Right renal cortex interstitium (tissue), 3 donors: Measurements from ENCODE around the gene HDAC6. TPM values are rescaled to one million over a fixed set of nuclear protein-coding genes. Genes with fewer than 3 reads are reported as not detected.
"Not testable (repeated sequence)": the region's sequence is repeated elsewhere in the genome, so short reads cannot be mapped to it uniquely, and the experiment has no call there.

Source experiments
- DNase-seq, 3 donors: peaks; one replicate each; pipeline ENCODE4 v3.0.0-alpha.2; 2013; ENCODE audit warnings: low read depth in 3 of 3, low spot score in 2 of 3
- polyA plus RNA-seq, 3 donors: library from polyadenylated mRNA; unstranded; fragments of 120-200 nt; gene quantifications; one replicate each; pipeline ENCODE4 v1.2.1, GENCODE V29; 2013; ENCODE audit not compliant: insufficient read length in 3 of 3

HDAC6 gene
- polyA plus RNA-seq, 3 donors: 140 to 164 (median 141) TPM

GRCh38 chrX:48823053-48823452 is 21.2 kb downstream of the HDAC6 start:
- DNase-seq: no peak

DNA sequence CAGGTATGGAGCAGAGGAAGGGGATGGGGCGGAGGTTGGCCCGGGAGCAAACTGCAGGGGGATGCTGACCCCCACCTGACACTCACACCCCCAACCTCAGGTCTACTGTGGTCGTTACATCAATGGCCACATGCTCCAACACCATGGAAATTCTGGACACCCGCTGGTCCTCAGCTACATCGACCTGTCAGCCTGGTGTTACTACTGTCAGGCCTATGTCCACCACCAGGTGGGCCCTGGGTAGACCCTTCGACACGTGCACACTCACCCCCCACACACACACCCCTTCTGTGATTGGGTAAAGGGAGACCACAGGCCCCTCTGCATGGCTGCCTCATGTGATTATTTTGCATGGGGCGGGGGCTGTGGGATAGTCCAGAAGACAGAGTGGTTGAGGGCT is 22.2 kb downstream of the HDAC6 start:
- DNase-seq: no peak

DNA sequence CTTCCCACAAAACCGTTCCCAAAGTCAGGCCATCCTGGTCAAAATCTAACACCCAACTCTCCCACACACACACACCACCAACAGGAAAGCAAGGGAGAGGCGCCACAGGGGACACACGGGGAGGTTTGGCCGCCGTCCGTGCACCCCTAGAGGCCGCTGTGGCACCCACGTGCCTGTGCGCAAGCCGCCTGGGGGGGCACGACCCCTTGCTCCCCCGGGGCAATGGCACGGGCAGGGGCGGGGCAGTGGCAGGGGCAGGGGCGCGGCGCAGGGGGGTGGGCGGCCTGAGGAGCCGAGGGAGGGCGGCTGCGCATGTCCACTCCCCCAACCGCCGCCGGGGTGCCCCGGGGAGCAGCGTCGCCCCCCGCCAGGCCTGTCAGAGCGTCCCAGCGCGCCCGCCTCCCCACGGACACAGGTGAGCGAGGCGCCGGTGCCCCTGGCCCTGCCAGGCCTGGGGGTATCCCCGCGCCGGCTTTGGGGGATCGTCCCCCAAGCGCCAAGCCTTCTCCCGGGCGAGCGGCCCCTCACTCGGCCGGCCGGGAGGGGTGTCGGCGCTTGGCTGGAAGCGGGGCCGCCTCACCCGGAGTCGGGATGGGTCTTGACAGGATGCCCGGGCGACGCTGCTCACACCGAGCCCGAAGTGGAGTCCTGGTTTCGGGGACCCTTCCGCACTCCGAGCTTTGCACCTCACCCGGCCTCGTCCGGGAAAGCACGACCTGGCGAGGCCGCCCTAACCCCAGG is 24.4 kb downstream of the HDAC6 start, which contains the start of gene ERAS:
ERAS (plus strand) TSS at position 379 of the 741 bp plus-strand sequence. CDS start 2,611 bp downstream, outside the sequence.
- no peak for DNase-seq

DNA sequence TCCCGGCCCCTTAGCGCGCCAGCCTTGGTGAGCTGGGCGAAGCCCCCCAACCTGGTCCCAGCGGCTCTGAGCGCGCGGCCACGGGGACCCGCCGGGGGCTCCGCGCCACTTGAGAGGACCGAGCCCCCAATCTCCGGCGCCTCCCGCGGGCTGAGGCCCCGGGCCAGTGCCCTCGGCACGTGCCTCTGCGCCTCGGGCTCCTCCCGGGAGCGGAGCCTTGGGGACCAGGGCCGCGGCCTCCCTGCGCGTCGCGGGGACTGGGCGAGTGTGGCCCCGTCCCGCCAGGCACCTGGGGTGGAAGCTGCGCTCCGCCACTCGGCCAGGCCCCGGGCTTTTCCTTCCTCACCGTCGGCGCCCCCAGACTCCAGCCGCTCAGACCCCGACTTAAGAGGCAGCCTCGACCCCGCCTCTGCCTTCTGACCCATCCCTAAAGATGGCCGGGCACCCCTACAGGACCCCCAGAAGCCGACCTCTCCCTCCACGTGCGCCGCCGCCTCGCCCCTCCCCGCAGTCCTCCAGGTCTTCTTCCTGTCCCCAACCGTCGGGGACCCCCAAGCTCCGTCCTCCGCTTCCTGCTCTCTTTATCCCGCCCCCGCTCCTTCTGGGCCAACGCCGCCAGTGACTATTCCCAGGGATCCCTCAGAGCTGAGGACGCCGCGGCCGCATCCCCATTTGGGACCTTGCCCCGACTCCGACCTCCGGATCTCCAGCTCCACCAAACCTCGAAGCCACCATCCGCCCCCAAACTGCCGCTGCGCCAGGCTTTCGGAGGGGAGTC is 25.2 kb downstream of the HDAC6 start:
- no peak for DNase-seq

DNA sequence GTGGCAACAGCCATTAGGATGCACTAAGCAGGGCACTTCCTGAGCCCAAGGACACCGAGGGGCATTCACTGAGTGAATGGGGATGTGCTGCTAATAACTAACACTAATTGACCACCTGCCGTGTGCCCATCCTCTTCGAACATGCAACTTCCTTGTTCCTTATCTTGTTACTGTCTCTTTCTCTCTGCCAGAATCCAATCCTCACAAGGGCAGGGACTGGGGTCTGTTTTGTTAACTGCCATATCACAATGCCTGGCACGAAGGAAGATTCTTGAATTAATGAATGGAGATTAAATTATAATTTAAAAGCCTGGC is 25.7 kb downstream of the HDAC6 start:
- DNase-seq: no peak

GRCh38 chrX:48829016-48829735 is 27.3 kb downstream of the HDAC6 start:
- DNase-seq: no peak

DNA sequence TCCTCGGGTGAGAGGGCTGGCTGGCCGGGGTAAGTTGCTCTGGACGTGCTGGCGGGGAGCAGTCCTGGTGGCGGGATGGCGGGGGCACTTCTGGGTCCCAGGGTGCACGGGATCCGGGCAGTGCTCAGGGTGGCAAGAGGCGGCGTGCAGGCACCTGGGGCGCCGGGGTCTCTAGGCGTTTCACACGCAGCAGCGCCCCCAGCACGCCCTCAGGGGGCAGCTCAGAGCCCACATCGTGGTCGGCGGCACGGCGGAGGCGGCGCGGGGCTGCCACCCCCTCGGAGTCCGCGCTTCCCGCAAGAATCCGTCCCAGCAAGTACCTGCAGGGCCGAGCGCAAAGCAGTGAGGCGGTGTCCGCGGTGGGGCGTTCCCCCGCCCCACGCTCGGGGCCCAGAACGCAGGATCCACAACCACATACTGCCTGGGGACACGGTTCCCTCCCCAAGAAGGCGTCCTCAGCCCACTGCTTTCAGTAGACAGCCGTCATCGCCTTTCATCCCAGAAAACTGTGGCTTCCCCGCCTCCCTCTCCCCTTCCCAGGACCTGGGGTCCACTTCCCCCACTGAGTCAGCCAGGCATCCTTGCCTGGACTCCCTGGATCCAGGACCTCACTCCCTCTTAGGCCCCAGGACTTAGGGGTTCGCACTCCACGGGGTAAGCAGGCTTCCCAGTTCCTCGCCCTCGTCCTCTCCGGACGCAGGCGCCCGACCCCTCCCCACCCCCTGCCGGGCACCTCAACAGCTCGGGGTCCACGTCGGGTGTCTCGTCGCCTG is 29.5 kb downstream of the HDAC6 start:
- no peak for DNase-seq

DNA sequence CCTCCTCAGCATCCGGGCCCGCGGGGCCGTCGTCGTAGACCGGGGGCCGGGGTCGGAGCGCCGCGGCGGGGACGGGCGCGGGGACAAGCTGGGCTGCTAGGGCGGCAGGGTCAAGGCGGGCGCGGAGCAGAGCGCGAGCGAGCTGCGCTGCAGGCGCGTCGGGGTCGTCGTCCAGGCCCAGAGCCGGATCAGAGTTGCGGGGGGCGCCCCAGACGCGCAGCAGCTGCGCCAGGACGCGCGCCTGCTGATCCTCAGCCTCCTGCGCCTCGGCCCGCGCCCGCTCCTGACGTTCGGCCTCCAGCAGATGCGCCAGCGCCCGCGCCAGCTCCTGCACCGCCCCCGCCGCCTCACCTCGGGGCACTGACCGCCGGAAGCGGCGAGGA is 30.0 kb downstream of the HDAC6 start:
- DNase-seq: no peak

DNA sequence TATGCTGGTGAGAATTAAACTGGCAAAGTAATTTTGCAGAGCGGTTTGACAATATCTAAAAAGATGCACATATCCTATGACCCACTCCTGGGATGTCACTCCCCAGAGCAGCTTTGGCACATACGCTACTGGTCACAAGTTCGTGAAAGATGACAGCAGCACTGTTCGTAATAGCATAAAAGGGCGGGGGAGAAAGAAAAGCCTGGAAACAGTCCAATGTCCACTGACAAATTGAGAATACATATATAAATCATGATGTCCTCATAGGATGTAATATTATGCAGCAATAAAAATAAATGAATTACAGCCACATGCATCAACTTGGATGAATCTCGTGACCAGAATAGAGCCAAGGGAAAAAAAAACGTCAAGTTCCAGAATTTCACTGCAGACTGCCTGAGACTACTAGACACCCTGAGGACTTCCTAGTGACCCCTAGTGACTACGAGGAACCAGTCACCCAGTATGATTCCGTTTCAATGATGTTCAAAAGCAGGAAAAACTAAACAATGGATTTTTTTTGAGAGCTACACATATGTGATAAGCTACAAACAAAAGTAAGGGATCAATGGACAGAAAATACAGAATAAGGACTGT is 31.8 kb downstream of the HDAC6 start:
- no peak for DNase-seq

DNA sequence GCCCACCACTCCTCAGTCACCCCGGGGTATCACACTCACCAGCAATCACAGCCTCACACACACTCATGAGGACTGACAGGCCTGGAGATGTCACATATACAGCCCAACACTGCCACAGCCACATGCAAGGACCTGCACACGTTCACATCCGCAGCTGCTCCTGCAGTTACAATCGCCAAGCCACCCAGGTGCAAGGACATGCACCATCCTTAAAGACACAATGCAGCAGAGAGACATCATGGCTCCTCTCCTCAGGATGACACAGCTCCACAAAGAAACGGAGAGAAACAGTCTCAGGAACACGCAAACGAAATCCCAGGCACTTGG is 32.5 kb downstream of the HDAC6 start:
- DNase-seq: no peak

GRCh38 chrX:48835524-48836329 is 33.9 kb downstream of the HDAC6 start, which contains the start of gene PCSK1N:
Gene PCSK1N, minus strand, starts transcription at chrX:48835610. Its CDS starts 78 bp downstream, at chrX:48835532.
- peak in 1 of 3 donors; percentile 18 for DNase-seq

DNA sequence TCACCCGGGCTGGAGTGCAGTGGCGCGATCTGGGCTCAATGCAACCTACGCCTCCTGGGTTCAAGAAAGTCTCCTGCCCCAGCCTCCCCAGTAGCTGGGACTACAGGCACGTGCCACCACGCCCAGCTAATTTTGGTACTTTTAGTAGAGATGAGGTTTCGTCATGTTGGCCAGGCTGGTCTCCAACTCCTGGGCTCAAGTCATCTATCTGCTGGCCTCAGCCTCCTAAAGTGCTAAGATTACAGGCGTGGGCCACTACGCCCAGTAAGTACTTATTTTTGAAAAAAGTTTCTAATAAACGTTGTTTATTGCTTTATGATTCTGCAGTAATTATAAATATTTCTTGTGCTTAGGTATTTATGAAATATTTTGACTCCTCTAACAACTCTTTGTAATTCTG is 37.8 kb downstream of the HDAC6 start:
- no peak for DNase-seq

DNA sequence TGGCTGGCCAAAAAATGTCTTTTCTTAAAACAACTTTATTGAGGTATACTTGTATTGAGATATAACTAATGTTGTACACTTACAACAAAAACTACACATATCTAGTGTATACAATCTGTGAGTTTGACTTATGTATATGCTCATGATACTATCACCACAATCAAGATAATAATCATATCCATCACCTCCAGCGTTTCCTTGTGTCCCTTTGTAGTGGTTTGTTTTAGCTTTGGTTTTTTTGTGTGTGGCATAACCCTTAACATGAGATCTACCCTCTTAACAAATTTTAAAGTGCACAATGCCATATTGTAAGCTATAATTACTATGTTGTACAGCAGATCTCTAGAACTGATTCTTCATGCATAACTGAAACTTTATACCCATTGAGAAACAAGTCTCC is 47.0 kb downstream of the HDAC6 start:
- DNase-seq: no peak

GRCh38 chrX:48852857-48853256 is 51.0 kb downstream of the HDAC6 start:
- no peak for DNase-seq

DNA sequence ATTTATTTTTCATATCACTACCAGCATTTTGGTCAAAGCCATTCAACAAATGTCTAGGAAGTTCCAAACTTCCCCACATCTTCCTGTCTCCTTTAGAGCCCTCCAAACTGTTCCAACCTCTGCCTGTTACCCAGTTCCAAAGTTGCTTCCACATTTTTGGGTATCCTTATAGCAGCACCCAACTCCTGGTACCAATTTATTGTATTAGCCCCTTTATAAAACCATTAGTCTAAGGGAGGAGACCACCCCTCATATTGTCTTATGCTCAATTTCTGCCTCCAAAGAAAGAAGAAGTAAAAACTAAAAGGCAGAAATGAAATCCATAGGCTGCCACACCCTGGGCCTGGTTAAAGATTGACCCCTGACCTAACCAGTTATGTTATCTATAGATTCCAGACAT is 51.6 kb downstream of the HDAC6 start:
- DNase-seq: not testable (repeated sequence)

DNA sequence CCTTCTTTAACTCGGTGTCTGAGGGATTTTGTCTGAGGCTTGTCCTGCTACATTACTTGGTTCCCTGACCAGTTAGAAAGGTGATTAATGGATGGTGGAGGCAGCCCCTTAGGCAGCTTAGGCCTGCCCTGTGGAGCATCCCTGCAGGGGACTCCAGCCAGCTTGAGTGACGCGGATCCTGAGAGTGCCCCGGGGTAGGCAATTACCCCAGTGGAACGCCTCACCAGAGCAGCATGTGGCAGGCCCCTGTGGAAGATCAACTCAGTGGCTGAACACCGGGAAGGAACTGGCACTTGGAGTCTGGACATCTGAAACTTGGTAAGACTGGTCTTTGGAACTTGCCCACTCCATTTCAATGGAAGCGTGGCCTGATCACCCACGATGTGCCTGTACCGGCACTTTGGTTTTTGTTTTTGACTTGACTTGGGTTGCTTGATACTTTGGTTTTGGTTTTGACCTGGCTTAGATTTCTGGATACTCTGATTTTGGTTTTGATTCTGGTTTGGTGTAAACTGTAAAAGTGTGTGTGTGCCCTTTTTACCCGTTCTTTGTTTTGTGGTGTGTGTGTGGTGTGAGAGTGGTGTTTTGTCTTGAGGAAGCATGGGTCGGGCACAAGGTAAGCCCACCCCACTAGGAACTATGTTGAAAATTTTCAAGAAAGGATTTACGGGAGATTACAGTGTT is 52.4 kb downstream of the HDAC6 start:
- not testable (repeated sequence) for DNase-seq

- DNase-seq: no peak
Measured at GRCh38 chrX:48854898-48855297, 53.0 kb downstream of the HDAC6 start.

DNA sequence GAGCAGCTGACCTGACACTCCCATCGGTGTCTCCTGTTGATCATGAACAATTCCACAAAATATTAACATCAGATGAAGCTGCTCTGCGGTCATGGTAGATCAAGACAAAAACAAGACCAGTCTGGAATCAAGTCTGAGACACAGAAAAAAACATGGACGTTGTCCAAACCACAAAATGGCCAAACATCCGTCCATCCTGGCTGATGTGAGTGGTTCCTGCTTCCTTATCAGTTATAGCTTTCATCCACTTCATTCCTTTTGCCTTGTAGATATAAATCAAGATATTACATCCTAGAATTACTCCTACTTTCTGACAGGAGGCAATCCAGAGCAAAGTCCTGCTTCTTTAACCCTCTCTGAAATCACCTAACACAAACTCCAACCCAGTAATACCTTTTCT is 62.3 kb downstream of the HDAC6 start:
- no peak for DNase-seq

GRCh38 chrX:48872017-48872416 is 70.2 kb downstream of the HDAC6 start:
- DNase-seq: not testable (repeated sequence)
